GM21619 (cell line): ENCODE results near the gene RABGGTA.

ENCODE experiments used
- ATAC-seq: cut with Tn5 transposase; IDR thresholded peaks from one replicate; pipeline ENCODE4 v1.9.1; 2021; ENCODE audit not compliant: unreplicated experiment

RABGGTA gene

GRCh38 chr14:24261969-24262327, 9.4 kb downstream of the RABGGTA start:
- no peak for ATAC-seq

- no peak for ATAC-seq
These were observed 10.0 kb downstream of the RABGGTA start for GRCh38 chr14:24261256-24261968.

GRCh38 chr14:24260780-24261157, 10.6 kb downstream of the RABGGTA start:
- ATAC-seq: no peak

- ATAC-seq: no peak
These were observed 11.2 kb downstream of the RABGGTA start for GRCh38 chr14:24260026-24260779.

- no peak for ATAC-seq
These were observed 11.9 kb downstream of the RABGGTA start for GRCh38 chr14:24259282-24260025.

- ATAC-seq: no peak
These were observed 12.7 kb downstream of the RABGGTA start for GRCh38 chr14:24258548-24259265.

GRCh38 chr14:24258119-24258518, 13.3 kb downstream of the RABGGTA start:
- no peak for ATAC-seq

- ATAC-seq: no peak
These were observed 14.4 kb downstream of the RABGGTA start for GRCh38 chr14:24256960-24257359.

GRCh38 chr14:24255931-24256711, 15.3 kb downstream of the RABGGTA start:
- ATAC-seq: no peak

- ATAC-seq: no peak
These were observed 16.0 kb downstream of the RABGGTA start for GRCh38 chr14:24255438-24255837.

GRCh38 chr14:24254630-24255392, 16.6 kb downstream of the RABGGTA start:
- no peak for ATAC-seq

- ATAC-seq: no peak
These were observed 17.5 kb downstream of the RABGGTA start for GRCh38 chr14:24253936-24254335.

GRCh38 chr14:24252289-24253124, 18.9 kb downstream of the RABGGTA start:
- ATAC-seq: no peak

GRCh38 chr14:24251880-24252288, 19.5 kb downstream of the RABGGTA start:
- no peak for ATAC-seq

GRCh38 chr14:24250354-24250753, 21.0 kb downstream of the RABGGTA start:
- no peak for ATAC-seq

- ATAC-seq: no peak
These were observed 22.0 kb downstream of the RABGGTA start for GRCh38 chr14:24249230-24250021.

GRCh38 chr14:24247422-24247821, 24.0 kb downstream of the RABGGTA start:
- no peak for ATAC-seq

GRCh38 chr14:24246765-24247212, 24.6 kb downstream of the RABGGTA start:
- peak; percentile 26 for ATAC-seq
